DMS53 (cell line): ENCODE measurements around the gene KCNMB2.
A peak's percentile ranks its signal among the peaks of the same experiment; 100 is the strongest.
"Not testable (repeated sequence)": the region's sequence is repeated elsewhere in the genome, so short reads cannot be mapped to it uniquely, and the experiment has no call there.

Experiments used
- DNase-seq: peaks from one replicate; lab custom pipeline; 2025; lab: John Stamatoyannopoulos, UW

The KCNMB2 gene

GRCh38 chr3:178536211-178537079 lies at the start of gene KCNMB2:
Gene KCNMB2 (plus strand): TSS chr3:178536436.
- DNase-seq = peak; percentile 66

GRCh38 chr3:178486903-178487302 lies 49.3 kb upstream of the KCNMB2 start:
- DNase-seq = no peak

DNA sequence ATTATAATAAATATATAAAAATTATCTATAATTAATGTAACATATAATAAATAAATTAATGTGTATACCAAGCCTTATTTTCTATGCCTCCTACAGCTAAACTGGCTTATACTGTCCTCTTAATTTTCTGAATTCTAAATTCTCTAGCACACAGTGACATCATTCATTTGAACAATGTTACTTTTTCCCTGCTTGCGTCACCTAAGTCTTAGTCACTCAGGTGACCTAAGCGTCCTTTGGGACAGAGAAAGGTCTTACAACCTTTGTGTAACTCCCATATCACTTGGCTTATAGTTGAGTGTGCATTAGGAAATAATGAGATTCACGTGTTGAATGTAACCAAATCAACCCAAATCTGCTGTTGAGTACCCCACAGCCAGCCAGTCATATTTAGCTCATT lies 48.5 kb upstream of the KCNMB2 start:
- no peak for DNase-seq

- DNase-seq = no peak
These were observed 44.5 kb upstream of the KCNMB2 start for GRCh38 chr3:178491751-178492150.

DNA sequence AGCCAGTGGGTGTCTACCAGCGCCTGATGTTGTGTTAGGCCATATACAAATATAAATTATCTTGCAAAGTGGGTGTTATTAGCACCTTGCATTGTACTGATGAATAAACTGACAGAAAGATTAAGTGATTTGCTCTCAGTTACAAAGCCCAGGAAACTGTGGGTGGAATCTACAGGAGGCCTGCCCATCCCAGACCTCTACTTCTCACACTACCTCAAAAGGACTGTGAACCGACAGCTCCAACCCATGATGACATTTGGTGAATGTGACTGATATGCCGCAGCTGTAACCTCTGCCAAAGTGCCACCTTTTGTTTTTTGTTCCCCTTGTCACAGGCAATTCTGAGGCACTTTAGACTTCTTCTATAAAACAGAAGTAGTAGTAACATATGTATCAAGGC lies 43.7 kb upstream of the KCNMB2 start:
- no peak for DNase-seq

DNA sequence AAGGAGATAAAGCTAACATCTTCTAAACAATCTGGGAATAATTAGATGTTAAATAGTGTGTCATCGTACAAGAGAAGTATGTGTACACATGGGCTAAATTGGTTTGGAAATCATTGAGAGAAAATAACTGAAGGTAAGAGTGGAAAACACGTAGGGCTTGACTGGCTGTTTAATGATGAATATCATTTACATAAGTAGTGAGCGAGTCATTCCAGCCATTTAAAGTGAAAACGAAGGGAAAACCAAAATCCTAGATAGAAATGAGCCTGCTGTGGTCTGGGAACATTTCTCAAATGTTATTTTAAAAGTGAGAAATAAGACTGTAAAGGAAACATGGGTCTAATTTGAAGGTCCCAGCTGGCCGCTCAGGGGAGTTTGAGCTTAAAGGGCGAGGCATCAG lies 41.9 kb upstream of the KCNMB2 start:
- no peak for DNase-seq

GRCh38 chr3:178496911-178497310 lies 39.3 kb upstream of the KCNMB2 start:
- DNase-seq = no peak

- no peak for DNase-seq
These were observed 37.4 kb upstream of the KCNMB2 start for GRCh38 chr3:178498871-178499270.

GRCh38 chr3:178500631-178501030 lies 35.6 kb upstream of the KCNMB2 start:
- no peak for DNase-seq

GRCh38 chr3:178504128-178504527 lies 32.1 kb upstream of the KCNMB2 start:
- DNase-seq = peak; percentile 16

DNA sequence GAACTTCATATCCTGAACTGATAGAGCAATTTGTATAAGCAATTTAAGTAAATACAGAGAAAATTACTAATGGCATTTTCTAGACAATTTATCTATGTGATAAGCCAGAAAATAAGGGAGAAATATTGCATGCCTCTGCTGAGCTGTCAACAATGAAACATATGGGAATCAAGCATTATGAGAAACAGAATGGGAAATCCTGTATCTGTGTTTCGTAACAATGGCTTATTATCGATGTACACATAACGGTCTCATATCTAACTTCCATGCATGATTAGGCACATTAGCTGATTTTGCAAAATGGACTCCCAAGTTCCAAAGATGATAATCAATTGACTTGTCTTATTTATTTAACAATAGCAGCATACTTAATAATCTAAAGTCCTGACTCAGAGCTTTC lies 30.4 kb upstream of the KCNMB2 start:
- DNase-seq = no peak

DNA sequence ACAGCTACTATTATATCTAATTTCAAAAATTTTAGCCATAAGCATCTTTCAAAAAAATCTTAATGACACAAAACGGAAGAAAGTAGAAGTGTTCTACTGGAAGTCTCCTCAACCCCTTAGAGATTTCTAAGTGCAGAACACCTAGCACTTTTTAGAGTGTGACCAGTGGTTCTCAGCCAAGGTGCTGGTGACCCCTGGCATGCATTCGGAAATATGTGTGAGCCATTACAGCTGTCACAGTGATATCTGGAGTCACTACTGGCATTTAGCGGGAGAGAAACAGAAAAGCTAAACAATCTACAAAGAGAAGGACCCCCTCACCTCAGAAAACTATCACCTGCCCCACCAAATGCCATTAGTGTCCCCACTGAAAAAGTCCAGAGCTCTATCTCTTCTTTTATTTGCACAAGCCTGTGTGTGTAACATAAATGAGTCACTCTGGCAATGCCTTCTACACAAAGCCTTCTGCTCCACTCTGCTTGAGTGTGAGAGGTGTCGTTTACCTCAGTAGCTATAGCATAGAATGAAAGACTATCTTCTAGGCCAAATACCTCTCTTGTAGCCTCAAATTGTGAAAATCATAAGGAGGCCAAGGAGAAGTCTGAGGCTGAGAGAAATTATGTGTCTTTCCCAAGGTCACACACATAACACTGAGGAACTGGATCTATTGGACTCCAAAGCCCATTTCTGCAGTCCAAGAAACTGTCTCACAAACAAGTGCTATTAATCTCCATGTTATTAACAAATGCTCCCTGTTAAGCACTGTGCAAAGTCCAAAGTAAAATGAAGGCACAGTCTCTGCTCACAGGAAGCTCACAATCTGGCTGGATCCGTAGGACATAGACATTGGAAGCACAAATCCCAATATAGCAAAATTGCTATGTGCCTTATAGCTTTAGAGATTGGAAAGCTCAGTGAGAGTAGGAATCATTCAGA lies 28.5 kb upstream of the KCNMB2 start:
- DNase-seq = peak; percentile 85

DNA sequence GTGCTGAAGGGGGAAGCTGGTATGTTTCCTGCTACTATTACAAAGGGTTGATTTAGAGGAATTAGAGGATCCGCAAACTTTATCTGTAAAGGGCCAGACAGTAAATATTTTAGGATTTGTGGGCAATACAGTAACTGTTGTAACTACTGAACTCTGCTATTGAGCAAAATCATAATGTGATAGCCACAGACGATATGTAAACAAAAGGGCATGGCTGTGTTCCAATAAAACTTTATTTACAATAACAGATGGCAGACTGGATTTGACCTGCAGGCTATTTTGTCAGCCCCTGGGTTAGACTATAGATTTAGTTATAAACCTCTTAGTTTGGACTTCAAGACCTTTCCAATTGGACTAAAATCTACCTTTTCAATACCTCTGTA lies 27.8 kb upstream of the KCNMB2 start:
- peak; percentile 22 for DNase-seq

GRCh38 chr3:178510496-178510895 lies 25.7 kb upstream of the KCNMB2 start:
- DNase-seq = no peak

DNA sequence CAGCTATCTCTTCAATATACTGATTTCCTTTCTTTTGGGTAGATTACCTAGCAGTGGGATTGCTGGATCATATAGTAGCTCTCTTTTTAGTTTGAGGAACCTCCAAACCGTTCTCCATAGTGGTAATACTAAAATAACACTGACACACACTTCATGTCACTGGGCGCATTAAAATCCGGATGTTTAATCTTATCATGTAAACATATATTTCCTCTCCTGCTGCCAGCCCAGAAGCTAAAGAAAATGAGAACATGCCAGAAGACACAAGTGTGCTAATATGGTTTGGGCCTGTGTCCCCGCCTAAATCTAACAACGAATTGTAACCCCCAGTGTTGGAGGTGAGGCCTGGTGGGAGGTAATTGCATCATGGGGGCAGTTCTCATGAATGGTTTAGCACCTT lies 23.6 kb upstream of the KCNMB2 start:
- DNase-seq = no peak

- DNase-seq = no peak
These were observed 22.5 kb upstream of the KCNMB2 start for GRCh38 chr3:178513546-178514380.

DNA sequence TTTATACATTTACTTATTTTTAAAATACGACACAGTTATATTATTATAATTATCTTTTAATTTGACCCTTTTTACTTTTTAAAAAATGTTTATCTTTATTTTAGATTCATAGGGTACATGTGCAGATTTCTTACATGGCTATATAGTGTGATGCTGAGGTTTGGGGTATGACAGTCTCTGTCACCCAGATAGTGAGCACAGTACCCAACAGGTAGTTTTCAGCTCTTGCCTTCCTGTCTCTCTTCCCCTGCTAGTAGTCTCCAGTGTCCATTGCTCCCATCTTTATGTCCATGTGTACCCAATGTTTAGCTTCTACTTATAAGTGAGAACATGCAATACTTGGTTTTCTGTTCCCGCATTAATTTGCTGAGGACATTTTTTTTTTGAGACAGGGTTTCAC lies 21.8 kb upstream of the KCNMB2 start:
- no peak for DNase-seq

- DNase-seq = not testable (repeated sequence)
These were observed 21.0 kb upstream of the KCNMB2 start for GRCh38 chr3:178515076-178515744.

- no peak for DNase-seq
These were observed 18.4 kb upstream of the KCNMB2 start for GRCh38 chr3:178517665-178518334.

DNA sequence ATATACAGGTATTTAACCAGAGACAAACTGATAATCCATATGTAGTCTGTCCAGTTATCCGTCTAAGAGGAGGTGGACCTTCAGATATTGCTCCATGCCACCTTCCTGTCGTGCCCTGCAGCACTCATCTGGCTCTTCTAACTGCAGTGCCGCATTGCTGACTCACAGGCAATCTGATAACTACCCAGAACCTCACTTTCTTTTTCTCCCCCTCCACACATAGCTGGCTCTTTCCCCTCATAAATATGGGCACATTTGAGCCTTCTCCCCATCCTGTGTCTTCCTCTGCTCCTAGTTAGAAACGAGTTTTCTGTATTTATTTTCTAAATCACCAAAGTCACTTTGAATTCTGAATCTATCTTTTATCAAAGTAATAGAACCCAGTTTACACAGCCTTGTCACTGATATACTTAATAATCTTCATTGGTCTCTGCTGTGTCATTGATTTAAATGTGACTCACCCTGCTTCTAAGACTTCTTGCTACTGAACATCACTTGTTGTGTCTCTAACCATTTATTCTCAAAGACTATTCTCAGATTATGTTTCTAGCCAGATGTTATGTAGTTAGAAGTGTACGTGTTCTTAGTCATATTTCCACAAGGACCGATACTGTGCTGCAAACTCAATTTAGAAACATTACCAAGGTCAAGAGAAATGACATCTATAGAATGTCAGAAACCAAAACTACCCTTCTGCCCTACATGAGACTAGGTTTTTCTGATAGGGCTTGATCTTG lies 17.4 kb upstream of the KCNMB2 start:
- peak; percentile 3 for DNase-seq
